Left ventricle myocardium inferior (tissue), 1 donor: Measurements from ENCODE around the gene DCUN1D1. TPM values are rescaled to one million over a fixed set of nuclear protein-coding genes. Genes with fewer than 3 reads are reported as not detected.

ENCODE experiments used
- DNase-seq: peaks from one replicate; pipeline ENCODE4 v3.0.0-alpha.2; 2020
- H3K27ac ChIP-seq: fragments of 200-600 bp; replicated peaks from 2 replicates; pipeline ENCODE4 v1.8.0; 2021
- H3K27me3 ChIP-seq: fragments of 200-600 bp; 2 replicates; pipeline ENCODE4 v1.8.0; 2021; ENCODE audit warnings: low read depth
- H3K36me3 ChIP-seq: fragments of 200-600 bp; 2 replicates; pipeline ENCODE4 v1.8.0; 2021
- H3K4me1 ChIP-seq: fragments of 200-600 bp; 2 replicates; pipeline ENCODE4 v1.8.0; 2021
- H3K4me3 ChIP-seq: fragments of 200-600 bp; 2 replicates; pipeline ENCODE4 v1.8.0; 2021; ENCODE audit warnings: mild to moderate bottlenecking, moderate library complexity
- H3K9me3 ChIP-seq: fragments of 200-600 bp; replicated peaks from 2 replicates; pipeline ENCODE4 v1.8.0; 2021
- CTCF ChIP-seq: fragments of 200-600 bp; IDR thresholded peaks from 2 replicates; pipeline ENCODE4 v1.8.0; 2021; ENCODE audit warnings: antibody characterized with exemption, mild to moderate bottlenecking, borderline replicate concordance
- intact Hi-C: fragments of 100-400 bp; cut with micrococcal nuclease; formaldehyde crosslinking; loops from one replicate; pipeline ENCODE4 v1.11.0; 2022
- total RNA-seq: library from RNA; stranded (reverse); fragmentation: NEBNext Ultra II Directional; extraction: Animal tissue kit (Norgen Biotek cat#: 25700); gene quantifications from one replicate; pipeline ENCODE4 v1.2.1, GENCODE V29; 2021
- donor health status: DM: no; HTN: yes; CAD: no; lungs with severe emphysema.

DCUN1D1 gene
- total RNA-seq, 1 donor from 2014 or later: 31.7 TPM

- Histone ChIP-seq H3K9me3 (no peaks in the 10 kb centered on the region), H3K27ac (no peak overlapping the region), H3K4me3 (no peak overlapping the region), H3K27me3 (no peaks in the 10 kb centered on the region), H3K36me3 (peaks cover 24% of the 10 kb centered on the region), H3K4me1 (peaks cover 3% of the 10 kb centered on the region)
- intact Hi-C loops: no loop called here
- DNase-seq: no peak
- TF ChIP-seq CTCF: no peak
These were observed 67.9 kb downstream of the DCUN1D1 start for GRCh38 chr3:182912474-182912873.

- Histone ChIP-seq H3K9me3 (no peaks in the 10 kb centered on the region), H3K36me3 (peaks cover 24% of the 10 kb centered on the region), H3K4me1 (peaks cover under 1% of the 10 kb centered on the region), H3K27me3 (no peaks in the 10 kb centered on the region), H3K4me3 (no peak overlapping the region), H3K27ac (no peak overlapping the region)
- TF ChIP-seq CTCF: no peak
- intact Hi-C loops: no loop called here
- DNase-seq: no peak
These were observed 68.6 kb downstream of the DCUN1D1 start for GRCh38 chr3:182911782-182912111.

DNA sequence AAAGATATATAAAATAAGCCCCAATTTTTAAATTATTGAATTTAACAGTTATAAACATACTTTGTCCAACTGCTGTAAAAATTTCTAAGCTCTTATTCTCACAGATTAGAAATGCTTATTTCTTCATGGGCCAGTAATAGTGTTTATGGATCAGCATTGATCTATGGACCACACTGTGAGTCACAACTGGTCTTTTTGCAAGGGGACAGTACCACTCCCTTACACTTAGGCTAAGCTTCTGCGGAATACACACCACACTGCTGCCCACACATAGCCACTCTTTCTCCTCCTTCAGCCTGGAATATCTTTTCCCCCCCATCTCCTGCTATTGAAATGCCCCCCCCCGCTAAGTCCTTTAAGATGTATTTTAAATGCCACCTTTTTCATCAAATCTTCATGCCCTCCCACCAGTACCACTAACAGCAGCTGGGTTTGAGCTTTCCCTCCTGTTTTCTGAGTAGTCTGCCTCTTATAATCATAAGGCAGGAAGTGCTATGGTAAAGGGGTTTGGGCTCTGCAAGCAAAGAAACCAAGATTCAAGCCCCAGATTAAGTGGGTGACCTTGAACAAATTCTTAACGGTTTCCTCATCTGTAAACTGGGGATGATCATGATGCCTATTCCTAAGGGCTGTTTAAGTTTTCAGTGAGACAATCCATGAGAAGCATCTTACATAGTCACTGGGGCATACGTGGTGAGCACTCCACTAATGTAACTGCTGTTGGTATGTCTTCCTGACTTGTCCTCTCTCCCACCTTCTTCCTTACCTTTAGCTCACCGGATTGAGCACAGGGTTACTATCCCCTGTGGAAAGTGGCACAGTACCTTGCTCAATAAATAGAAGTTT lies 69.2 kb downstream of the DCUN1D1 start:
- no peak for DNase-seq
- H3K4me1 ChIP-seq: no peaks in the 10 kb centered on the region
- TF ChIP-seq CTCF: no peak
- no peak overlapping the region for H3K27ac ChIP-seq
- intact Hi-C loops: no loop called here
- H3K27me3 ChIP-seq: no peaks in the 10 kb centered on the region
- no peak overlapping the region for H3K4me3 ChIP-seq
- H3K36me3 ChIP-seq: peaks cover 28% of the 10 kb centered on the region
- no peaks in the 10 kb centered on the region for H3K9me3 ChIP-seq

DNA sequence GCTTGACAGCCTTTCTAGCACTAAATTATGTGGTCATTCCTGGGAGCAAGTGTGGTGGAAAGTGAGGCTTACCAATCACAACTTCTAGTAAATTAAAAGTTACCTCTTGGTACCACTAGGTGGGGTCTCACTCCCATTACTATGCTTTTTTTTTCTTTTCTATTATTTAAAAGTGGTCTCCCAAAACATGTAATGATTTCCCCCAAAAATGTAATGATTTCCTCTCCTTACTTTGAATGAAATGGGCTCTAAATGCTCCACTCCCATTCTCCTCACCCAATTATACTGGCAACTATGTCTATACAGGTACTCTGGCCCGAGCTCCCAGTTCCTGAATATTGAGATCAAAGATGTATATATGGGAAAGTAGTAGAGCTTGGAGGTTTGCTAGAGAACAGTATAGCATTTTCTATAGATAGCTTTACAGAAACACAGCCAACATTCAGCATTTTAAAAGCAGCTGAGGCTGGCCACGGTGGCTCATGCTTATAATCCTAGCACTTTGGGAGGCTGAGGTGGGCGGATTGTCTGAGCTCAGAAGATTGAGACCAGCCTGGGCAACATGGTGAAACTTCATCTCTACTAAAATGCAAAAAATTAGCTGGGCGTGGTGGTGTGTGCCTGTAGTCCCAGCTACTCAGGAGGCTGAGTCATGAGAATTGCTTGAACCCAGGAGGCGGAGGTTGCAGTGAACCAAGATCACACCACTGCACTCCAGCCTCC lies 70.9 kb downstream of the DCUN1D1 start:
- H3K9me3 ChIP-seq: no peaks in the 10 kb centered on the region
- intact Hi-C loops: no loop called here
- peak; percentile 57 for TF ChIP-seq CTCF
- H3K4me1 ChIP-seq: no peaks in the 10 kb centered on the region
- H3K36me3 ChIP-seq: peaks cover 27% of the 10 kb centered on the region
- no peak overlapping the region for H3K4me3 ChIP-seq
- no peak overlapping the region for H3K27ac ChIP-seq
- no peak for DNase-seq
- no peaks in the 10 kb centered on the region for H3K27me3 ChIP-seq

- no peak overlapping the region for H3K4me3 ChIP-seq
- no peak for TF ChIP-seq CTCF
- DNase-seq: no peak
- intact Hi-C loops: no loop called here
- peaks cover 27% of the 10 kb centered on the region for H3K36me3 ChIP-seq
- no peak overlapping the region for H3K27ac ChIP-seq
- H3K4me1 ChIP-seq: no peaks in the 10 kb centered on the region
- no peaks in the 10 kb centered on the region for H3K9me3 ChIP-seq
- no peaks in the 10 kb centered on the region for H3K27me3 ChIP-seq
These were observed 71.9 kb downstream of the DCUN1D1 start for GRCh38 chr3:182908471-182908870.
